HG02759 (cell line): Measurements from ENCODE around the gene CDK1.

Source experiments
- ATAC-seq: cut with Tn5 transposase; IDR thresholded peaks from one replicate; pipeline ENCODE4 v1.9.1; 2021; ENCODE audit warnings: mild to moderate bottlenecking, moderate library complexity; ENCODE audit not compliant: unreplicated experiment

CDK1 gene

DNA sequence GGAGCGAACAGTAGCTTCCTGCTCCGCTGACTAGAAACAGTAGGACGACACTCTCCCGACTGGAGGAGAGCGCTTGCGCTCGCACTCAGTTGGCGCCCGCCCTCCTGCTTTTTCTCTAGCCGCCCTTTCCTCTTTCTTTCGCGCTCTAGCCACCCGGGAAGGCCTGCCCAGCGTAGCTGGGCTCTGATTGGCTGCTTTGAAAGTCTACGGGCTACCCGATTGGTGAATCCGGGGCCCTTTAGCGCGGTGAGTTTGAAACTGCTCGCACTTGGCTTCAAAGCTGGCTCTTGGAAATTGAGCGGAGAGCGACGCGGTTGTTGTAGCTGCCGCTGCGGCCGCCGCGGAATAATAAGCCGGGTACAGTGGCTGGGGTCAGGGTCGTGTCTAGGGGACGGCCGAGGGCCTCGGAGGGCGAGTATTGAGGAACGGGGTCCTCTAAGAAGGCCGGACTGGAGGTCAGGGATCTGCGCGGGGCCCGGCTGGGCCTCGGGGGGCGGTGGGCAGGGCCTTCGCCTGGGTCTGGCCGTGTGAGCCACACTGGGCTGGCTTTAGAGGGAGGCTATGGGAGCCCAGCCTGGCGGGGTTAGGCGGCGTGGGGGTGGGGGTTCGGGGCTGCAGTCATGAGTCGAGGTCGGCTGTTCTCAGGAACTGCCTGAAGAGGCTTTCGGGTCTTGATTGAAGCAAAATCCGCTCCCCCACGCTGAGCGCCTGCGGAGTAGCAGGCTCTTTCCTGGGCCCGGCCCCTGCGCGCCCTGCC, at the start of gene CDK1:
Gene CDK1, plus strand, starts transcription at position 265 of the 757 bp plus-strand sequence. CDS start 1,688 bp downstream, outside the sequence.
- ATAC-seq: peak; percentile 96

DNA sequence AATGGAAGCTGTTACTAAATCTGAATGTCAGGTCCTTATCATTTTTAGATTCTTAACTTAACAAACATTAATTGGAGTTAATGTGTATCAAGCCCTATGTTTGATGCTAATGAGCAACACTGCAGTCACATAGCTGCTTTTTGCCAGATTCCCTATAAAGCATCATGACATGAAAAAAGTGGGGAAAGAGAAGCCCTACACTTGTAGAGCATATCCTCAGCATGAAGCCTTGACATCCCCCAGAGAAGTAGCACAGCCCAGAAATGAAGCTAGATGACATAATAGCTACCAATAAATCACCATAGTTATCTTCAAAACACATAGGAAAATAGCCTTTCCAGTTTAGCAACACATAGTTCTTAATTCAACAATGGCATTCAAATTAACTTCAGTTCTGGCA, 49.2 kb upstream of the CDK1 start:
- ATAC-seq: no peak

DNA sequence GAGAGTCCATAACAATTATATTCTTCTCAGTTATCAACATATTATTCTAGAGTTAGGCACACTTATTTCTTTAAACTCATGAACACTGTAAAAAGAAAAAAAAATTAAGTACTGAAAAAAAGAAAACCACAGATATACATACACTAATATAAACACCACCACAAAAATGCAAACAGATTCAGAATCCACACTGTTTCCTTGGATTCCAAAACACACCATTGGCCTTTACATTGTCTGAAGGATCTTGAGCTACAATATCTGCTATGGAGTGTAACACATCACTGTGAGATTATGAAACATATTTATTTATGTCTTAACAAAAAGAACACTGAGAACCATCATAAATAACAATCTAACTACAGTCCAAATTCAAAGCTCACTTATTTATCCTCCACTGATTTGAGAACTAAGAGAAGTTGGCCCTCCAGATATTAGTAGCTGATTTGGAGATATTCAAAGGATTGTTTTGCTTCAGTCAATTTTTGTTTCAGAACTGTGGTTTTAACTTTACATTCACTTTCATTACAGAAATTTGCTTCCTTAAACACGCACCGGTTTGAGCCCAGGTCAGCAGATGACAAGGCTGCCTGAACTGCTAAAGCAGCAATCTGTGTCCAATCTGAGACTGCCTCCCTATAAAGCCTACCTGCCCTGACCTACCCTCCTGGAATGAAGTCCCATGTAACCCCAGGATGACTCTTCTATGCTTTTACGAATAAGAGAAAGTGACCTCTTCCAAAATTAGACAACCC, 47.0 kb upstream of the CDK1 start:
- peak; percentile 74 for ATAC-seq

DNA sequence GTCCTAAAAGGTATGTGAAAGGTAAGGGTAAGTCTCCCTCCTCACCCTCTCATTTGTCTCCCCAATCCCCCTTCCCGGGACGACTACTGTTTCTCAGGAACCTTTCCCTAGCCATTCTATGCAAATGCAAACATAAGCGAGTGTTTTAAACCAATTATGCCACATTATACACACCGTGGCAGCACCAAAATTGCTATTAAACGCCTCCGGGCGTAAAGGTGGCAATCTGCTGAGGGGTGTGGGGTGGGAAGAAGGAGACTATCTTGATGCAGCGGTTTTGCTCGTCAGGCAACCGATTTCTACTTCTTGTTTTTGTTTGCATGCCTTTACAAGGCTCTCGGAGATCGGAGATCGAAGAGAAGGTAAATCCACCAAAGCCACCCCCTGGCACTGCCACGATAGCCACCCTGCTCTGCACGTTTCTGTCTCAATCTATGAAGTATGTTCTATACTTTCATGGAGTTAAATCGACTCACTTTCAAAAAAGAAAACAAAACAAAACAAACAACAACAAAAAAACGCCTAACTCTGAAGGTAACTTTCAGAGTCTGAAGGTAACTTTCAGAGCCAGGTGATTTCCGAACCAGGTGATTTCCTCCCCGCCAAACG, 46.0 kb upstream of the CDK1 start:
- no peak for ATAC-seq

DNA sequence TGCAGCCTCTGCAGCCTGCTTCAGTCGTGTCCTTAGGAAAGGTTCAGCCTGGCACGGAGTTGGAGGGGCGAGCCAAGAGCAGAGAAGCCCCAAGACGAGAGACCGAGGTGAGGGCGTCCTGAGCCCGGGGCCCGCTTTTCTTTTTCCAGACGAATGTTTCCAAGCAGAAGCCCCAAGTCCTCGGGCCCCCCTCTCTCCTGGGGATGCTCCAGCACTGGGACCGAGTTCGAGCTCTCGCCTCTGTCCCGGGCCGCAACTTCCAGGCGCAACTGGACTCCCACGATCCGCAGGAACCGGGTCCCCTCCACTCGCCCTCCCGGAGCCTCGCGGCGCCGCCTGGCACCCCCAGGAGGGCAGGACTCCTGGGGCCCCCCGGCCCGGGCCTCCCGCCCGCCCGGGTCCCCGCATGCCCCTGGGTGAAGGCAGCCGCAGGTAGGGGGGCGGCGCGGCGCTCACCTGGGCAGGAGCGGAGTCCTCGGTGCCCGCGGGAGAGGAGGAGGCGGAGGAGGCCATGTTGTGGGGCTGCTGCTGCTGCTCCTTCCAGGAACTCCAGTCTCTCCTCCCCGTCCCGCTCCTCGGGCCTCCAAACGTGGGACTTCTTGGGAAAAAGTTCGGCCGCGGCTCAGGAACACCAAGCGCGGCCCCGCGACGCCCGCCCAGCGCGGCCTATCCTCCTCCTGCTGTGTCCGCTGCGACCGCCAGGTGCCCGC, 45.3 kb upstream of the CDK1 start:
- peak; percentile 66 for ATAC-seq

DNA sequence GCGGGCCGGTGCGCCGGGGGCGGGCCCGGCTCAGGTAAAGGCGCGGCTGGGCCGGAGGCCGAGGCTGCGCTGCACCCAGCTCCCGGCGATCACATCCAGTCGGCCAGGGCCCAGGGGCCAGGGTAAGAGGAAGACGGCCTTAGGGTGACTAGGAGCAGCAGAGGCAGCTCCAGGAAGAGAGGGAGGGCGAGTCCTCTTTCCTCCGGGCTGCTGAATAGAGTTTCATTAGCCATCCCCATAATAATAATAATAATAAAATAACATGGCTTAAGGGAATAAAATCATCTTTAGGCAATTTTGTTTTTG, 44.8 kb upstream of the CDK1 start:
- no peak for ATAC-seq

DNA sequence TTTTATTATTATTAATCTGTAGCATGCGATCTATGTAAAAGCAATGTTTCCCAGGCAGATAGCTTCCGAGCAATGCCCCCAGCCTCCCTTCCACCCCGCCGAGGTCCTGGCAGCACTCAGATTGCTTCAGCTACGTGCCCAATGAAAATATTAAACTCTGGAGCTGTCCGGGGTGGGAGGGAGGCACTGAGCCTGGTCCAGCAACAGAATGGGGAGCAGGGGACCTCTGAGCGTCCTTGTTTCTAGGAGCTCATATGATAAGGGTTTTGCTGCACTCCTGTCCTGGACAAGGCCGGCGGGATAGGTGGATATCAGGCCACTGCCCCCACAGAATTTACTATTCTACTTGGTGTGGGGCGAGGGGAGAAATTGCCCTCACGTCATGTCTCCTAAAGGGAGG, 44.5 kb upstream of the CDK1 start:
- no peak for ATAC-seq

DNA sequence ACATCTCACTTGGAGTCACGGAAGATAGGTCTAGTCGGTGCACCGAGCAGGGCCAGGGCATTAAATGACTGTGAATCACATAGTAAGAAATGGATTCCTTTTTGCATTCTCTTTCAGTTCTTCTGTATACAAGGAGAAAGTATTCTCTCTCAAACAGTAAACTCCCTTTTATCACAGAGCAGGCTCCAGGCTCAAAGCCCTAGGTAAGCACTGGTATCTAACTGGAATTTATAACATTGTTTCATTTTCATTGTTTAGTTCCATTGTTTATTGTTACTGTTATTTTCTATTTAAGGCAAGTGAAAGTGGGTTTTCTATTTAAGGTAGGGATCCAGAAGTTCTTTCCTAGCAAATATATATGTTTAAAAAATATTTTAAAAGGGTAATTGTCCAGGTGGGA, 44.1 kb upstream of the CDK1 start:
- no peak for ATAC-seq

DNA sequence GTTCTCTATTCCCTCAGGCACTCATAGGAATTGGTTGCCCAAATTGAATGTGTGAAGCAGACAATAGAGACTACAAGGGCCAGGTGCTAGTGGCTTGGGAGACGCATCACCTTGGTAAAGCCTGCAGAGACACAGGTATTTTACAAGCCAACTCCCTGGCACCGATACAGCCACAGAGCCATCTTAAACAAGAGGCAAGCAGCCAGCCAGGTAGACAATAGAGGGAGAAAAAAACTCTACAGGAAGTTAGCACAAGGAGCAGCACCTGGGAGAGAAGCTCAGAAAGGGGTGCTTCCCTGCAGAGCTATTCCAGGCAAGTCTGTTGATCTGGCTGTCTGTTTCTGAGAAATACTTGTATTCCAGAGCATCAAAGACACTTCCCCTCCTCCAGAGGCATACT, 43.0 kb upstream of the CDK1 start:
- no peak for ATAC-seq

DNA sequence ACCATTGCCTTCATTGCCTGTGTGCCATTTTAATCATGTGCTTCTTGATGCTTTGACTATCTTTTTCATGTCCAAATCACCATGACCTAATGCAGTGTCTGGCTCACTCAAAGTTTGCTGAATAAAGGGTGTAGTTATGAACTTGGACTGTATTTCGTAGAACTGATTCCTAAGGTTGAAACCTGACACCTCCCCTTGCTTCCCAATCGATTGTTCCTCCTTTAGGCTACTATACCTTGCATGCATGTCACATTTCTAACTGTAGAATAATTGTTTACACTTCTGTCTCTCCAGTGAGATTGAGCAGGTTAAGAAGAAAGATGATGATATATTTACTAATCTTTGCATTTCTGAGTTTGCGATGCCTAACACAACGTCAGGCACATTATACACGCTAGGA, 41.0 kb upstream of the CDK1 start:
- no peak for ATAC-seq

DNA sequence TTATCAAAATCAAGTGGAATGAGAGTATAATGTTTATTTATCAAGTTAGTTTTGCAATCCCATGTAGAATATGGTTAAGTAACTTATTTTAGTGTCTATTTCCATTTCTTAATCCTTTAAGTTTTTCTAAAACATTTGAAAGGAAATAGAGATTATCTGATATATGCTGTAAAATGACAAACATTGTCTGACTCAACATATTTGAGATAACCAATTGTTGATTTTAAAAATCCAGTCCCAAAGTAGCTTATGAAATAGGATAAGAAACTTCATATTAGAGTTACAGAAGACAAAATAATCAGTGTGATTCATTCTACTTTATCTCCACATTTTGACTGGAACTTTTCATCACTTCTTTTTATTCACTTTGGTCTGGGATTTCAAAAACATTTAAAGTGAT, 38.7 kb upstream of the CDK1 start:
- ATAC-seq: no peak

DNA sequence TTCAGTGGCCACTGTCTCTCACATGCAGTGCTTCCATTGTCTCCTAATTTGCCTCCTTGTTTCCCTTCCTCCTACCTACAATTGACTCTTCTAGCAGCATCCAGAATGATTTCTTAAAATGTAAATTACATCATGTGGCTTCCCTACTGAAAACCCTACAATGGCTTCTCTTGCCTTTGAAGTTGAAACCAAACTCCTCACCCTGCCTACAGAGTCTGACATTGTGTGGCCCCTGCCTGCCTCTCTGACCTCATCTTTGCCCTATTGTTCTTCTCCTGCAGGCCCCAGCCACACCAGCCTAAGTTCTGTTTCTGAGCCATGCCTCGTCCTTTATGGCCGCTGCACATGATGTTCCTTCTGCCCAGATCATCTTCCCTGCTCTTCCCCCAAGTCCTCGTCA, 35.8 kb upstream of the CDK1 start:
- no peak for ATAC-seq

DNA sequence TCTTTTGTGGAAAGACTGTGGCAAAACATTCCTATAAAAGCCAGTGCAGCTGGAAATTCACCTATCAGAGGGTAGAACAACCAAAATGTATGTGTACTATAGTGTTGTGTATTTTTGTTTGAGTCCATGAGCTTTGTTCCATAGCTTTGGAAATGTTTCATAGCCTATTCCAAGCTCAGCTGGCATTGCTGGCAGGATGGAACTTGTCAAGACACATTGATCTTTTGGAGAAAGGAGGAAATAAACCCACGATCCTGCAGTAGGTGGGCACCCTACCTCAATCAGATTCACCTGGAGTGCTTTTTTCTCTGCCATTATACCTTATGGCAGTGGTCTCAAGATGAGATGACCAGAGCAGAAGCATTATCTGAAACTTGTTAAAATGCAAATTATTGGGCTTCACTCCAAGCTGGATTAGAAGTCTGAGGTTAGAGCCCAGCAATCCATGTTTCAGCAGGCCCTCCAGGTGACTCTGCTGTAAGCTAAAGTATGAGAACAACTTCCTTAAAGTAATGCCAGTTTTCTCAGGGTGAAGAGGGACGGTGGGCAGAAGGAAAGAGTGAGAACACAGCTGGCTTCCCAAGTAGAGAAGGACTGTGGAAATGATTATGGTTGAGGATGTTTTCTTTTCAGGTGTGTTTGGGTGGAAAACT, 30.3 kb upstream of the CDK1 start:
- no peak for ATAC-seq

DNA sequence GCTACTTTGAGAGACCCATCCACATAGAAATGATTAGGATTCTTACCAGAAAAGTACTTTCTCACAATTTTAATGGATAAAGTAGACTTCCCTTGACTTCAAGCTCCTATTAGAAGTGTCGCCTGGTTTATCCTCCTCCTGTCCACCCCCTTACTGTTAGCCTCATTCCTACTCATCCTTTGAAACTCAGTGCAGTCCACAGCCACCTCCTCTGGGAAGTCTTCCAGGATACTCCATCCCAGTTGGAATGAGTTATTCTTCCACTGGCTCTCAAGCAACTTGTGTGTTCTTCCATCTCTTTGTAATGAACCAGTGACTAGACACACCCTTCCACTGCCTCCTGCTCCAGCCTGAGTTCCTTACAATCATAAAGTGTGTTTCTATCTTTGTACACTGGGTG, 25.1 kb upstream of the CDK1 start:
- ATAC-seq: no peak

DNA sequence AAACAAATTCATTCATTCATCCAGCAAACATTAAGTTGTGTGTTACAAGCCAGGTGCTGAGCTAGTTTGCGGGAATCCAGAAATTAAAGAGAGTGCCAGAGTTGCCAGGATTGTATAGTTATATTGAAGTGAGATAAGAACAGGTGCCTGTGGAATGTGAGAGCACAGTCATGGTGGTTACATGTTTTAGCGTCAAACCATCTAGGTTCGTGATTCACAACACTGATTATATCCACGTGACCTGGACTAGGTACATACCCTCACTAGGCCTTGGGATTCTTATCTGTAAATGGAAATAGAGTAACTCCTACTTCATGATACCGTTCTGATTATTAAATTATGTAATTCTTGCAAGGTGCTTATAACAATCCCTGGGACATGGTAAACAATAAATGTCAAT, 24.5 kb upstream of the CDK1 start:
- ATAC-seq: no peak

DNA sequence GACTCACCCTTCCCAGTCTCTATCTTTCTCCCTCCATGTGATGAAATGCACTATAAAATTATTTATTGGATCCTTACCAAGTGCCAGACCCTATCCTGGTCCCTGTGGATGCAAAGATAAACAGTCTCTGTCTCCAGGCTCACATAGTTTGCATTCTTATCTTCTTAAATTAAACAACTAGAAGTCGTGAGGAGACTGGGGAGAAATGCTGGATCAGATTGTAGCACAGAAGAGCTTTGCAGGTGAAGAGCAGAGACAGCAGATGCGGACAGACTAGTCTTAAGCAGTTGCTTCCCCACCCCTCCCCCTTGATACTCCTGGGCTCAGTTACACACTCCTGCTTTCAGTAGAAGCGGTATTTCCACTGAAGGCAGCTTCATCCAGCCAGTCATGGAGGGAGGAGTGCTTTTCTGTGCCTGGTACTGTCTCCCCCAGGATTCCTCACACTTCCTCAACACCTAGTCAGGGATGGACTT, 20.8 kb upstream of the CDK1 start:
- no peak for ATAC-seq

DNA sequence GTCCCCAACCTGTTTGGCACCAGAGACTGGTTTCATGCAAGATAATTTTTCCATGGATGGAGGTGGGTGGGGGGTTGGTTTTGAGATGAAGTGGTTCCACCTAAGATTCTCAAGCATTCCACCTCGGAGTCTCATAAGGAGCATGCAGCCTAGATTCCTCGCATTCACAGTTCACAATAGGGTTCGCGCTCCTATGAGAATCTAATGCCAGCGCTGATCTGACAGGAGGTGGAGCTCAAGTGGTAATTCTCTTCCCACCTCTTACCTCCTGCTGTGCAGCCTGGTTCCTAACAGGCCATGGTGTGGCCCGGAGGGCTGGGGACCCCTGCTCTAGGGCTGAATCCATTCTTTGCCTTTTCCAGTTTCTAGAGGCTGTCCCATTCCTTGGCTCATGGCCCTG, 19.1 kb upstream of the CDK1 start:
- ATAC-seq: no peak

DNA sequence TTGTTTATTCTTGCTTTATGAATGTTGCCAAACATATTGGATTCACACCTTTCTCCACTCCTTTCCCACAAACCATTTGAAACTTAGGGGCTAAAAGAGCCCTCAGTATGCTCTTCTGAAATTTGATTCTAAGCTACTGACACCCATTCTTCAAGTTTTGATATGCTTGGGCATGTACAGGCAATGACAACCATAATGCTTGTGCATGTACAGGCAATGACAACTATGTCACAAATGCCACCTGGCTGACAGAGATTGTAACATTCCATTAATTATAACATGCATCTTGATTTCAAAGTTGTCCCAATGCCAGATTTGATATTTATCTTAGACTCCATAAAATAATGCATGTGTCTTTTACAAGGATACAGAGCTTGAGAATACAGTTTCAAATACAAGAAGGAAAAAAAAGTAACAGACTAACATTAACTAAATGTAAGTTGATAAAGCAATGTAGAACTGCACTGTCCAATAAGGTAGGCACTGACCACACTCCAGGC, 17.5 kb upstream of the CDK1 start:
- no peak for ATAC-seq

DNA sequence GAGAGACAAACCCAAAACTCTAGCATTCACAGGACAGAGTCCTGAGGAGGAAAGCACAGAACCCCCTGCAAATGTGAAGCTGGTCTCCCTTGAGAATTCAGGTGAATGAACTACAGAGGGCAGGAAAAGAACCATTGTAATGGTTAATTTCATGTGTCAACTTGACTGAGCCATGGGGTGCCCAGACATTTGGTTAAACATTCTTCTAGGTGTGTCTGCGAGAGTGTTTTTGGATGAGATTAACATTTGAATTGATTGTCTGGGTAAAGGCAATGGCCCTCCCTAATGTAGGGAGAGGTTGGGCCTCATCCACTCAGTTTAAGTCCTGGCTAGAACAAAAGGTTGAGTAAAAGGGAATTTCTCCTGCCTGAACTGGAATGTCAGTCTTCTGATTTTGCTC, 15.7 kb upstream of the CDK1 start:
- ATAC-seq: no peak

DNA sequence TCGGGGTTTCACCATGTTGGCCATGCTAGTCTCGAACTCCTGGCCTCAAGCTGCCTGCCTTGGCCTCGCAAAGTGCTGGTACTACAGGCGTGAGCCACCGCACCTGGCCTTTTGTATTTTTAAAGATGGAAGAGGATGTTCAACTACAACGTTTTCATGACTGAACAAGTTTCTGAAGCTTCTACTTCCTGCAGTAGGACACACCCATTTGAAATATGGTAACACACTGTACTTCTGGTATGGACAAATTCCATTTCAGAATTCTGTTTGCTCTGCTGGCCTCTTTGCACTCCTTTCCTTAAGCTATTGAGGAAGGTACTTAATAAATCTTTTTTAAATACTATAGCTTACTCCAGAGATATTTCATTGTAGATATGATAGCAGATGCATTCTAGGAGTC, 10.9 kb upstream of the CDK1 start:
- ATAC-seq: no peak

DNA sequence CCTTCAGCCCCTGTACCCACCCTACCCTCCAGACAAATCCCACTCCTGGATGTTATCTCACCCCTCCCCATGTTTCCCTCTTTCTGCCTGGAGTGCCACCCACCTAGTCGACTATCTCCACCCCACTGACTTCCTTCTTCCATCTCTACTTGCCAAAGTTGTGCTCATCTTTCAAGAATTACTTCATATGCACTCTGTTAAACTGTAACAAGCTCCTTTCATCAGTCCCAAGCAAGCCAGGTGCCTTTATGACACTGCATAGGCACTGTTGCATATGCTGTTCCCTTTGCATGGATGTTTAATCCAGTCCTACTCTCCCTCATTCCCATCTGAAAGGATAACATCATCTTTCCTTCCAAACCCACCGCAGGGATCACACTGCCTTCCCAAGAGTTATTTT, 8.9 kb upstream of the CDK1 start:
- no peak for ATAC-seq
